H9 (cell line): ENCODE data around the gene SPTBN1. TPM values are rescaled to one million over a fixed set of nuclear protein-coding genes. Genes with fewer than 3 reads are reported as not detected.

ENCODE experiments used
- DNase-seq: peaks from one replicate; pipeline ENCODE4 v3.0.0-alpha.2; 2017
- H2AFZ ChIP-seq: one replicate; pipeline ENCODE4 v1.6.1; 2013; ENCODE audit warnings: mild to moderate bottlenecking, low read length, control low read depth, moderate library complexity
- H2AK5ac ChIP-seq: 2 replicates; pipeline ENCODE4 v1.6.1; 2013; ENCODE audit warnings: low read length, control low read depth, mixed read lengths; ENCODE audit not compliant: insufficient read length
- H2BK120ac ChIP-seq: one replicate; pipeline ENCODE4 v1.6.1; 2013; ENCODE audit warnings: low read depth, mild to moderate bottlenecking, low read length, control low read depth, inconsistent platforms; ENCODE audit not compliant: poor library complexity, severe bottlenecking
- H2BK12ac ChIP-seq: 2 replicates; pipeline ENCODE4 v1.6.1; 2013; ENCODE audit warnings: low read length, control low read depth, mixed read lengths, low read depth; ENCODE audit not compliant: insufficient read length
- H2BK15ac ChIP-seq: 2 replicates; pipeline ENCODE4 v1.6.1; 2013; ENCODE audit warnings: low read depth, low read length, control low read depth
- H2BK20ac ChIP-seq: one replicate; pipeline ENCODE4 v1.6.1; 2013; ENCODE audit warnings: low read depth, mild to moderate bottlenecking, low read length, control low read depth, inconsistent platforms; ENCODE audit not compliant: poor library complexity, severe bottlenecking
- H2BK5ac ChIP-seq: 2 replicates; pipeline ENCODE4 v1.6.1; 2013; ENCODE audit warnings: low read length, control low read depth, mixed read lengths; ENCODE audit not compliant: insufficient read length
- H3K14ac ChIP-seq: 2 replicates; pipeline ENCODE4 v1.6.1; 2013; ENCODE audit warnings: low read length, control low read depth; ENCODE audit not compliant: insufficient read depth
- H3K18ac ChIP-seq: 2 replicates; pipeline ENCODE4 v1.6.1; 2013; ENCODE audit warnings: low read depth, mild to moderate bottlenecking, mixed read lengths, low read length, control low read depth; ENCODE audit not compliant: insufficient read length
- H3K23ac ChIP-seq: 2 replicates; pipeline ENCODE4 v1.6.1; 2013; ENCODE audit warnings: low read length, control low read depth, mixed read lengths, low read depth; ENCODE audit not compliant: insufficient read length
- H3K23me2 ChIP-seq: 2 replicates; pipeline ENCODE4 v1.6.1; 2013; ENCODE audit warnings: low read depth, mild to moderate bottlenecking, mixed read lengths, low read length, control low read depth; ENCODE audit not compliant: insufficient read length, poor library complexity, severe bottlenecking
- H3K27ac ChIP-seq: 2 replicates; pipeline ENCODE4 v1.5.1; 2013; ENCODE audit warnings: low read length, control low read depth, mixed read lengths, low read depth; ENCODE audit not compliant: insufficient read length
- H3K27me3 ChIP-seq: 2 replicates; pipeline ENCODE4 v1.6.1; 2013; ENCODE audit warnings: low read length, control low read depth, inconsistent platforms; ENCODE audit not compliant: insufficient read depth
- H3K4ac ChIP-seq: 2 replicates; pipeline ENCODE4 v1.6.1; 2013; ENCODE audit warnings: low read depth, mild to moderate bottlenecking, control low read depth, inconsistent platforms, low read length, moderate library complexity
- H3K4me1 ChIP-seq: 2 replicates; pipeline ENCODE4 v1.6.1; 2013; ENCODE audit warnings: low read length, control low read depth, inconsistent platforms; ENCODE audit not compliant: insufficient read depth
- H3K4me2 ChIP-seq: 2 replicates; pipeline ENCODE4 v1.6.1; 2013; ENCODE audit warnings: low read length, control low read depth, mixed read lengths; ENCODE audit not compliant: insufficient read length, insufficient read depth
- H3K56ac ChIP-seq: 2 replicates; pipeline ENCODE4 v1.6.1; 2013; ENCODE audit warnings: low read depth, mild to moderate bottlenecking, mixed read lengths, low read length, control low read depth; ENCODE audit not compliant: insufficient read length
- H3K79me1 ChIP-seq: 2 replicates; pipeline ENCODE4 v1.6.1; 2013; ENCODE audit warnings: low read depth, mild to moderate bottlenecking, moderate library complexity, low read length, control low read depth, inconsistent platforms; ENCODE audit not compliant: insufficient read depth, poor library complexity, severe bottlenecking
- H3K79me2 ChIP-seq: 2 replicates; pipeline ENCODE4 v1.6.1; 2013; ENCODE audit warnings: low read length, control low read depth, inconsistent platforms; ENCODE audit not compliant: insufficient read depth
- H3K9ac ChIP-seq: 2 replicates; pipeline ENCODE4 v1.6.1; 2013; ENCODE audit warnings: low read length, control low read depth, mixed read lengths; ENCODE audit not compliant: insufficient read length; ENCODE audit errors: extremely low read depth
- H3K9me3 ChIP-seq: one replicate; pipeline ENCODE4 v1.6.1; 2013; ENCODE audit warnings: low read depth, low read length, inconsistent platforms; ENCODE audit not compliant: control insufficient read depth
- H3T11ph ChIP-seq: one replicate; pipeline ENCODE4 v1.6.1; 2013; ENCODE audit warnings: mild to moderate bottlenecking, low read length, control low read depth, inconsistent platforms
- H4K20me1 ChIP-seq: one replicate; pipeline ENCODE4 v1.6.1; 2013; ENCODE audit not compliant: control insufficient read depth, insufficient read length, insufficient read depth
- H4K5ac ChIP-seq: 2 replicates; pipeline ENCODE4 v1.6.1; 2013; ENCODE audit warnings: low read depth, mild to moderate bottlenecking, mixed read lengths, low read length, control low read depth; ENCODE audit not compliant: insufficient read length
- H4K8ac ChIP-seq: replicated peaks from 2 replicates; pipeline ENCODE4 v1.6.1; 2013; ENCODE audit warnings: low read length, control low read depth, mixed read lengths, low read depth; ENCODE audit not compliant: insufficient read length
- H4K91ac ChIP-seq: 2 replicates; pipeline ENCODE4 v1.6.1; 2013; ENCODE audit warnings: low read depth, mild to moderate bottlenecking, moderate library complexity, mixed read lengths, low read length, control low read depth; ENCODE audit not compliant: insufficient read length
- H3K27ac Mint-ChIP-seq, 3 experiments: 2 replicates in 2 of 3; 3 replicates in 1 of 3; pipeline ENCODE4 v1.8.0; 2020 to 2021; ENCODE audit warnings: mixed read lengths in 3 of 3, mild to moderate bottlenecking in 1 of 3, moderate library complexity in 1 of 3
- H3K27me3 Mint-ChIP-seq: 2 replicates; pipeline ENCODE4 v1.8.0; 2021; ENCODE audit warnings: low read depth, mild to moderate bottlenecking, moderate library complexity, mixed read lengths
- H3K36me3 Mint-ChIP-seq, 3 experiments: 2 replicates in 2 of 3; 3 replicates in 1 of 3; pipeline ENCODE4 v1.8.0; 2020 to 2021; ENCODE audit warnings: low read depth in 3 of 3, mixed read lengths in 3 of 3; ENCODE audit not compliant: insufficient read depth in 1 of 3
- H3K4me1 Mint-ChIP-seq, 2 experiments: 2 replicates each; pipeline ENCODE4 v1.8.0; 2020; ENCODE audit warnings: mixed read lengths in 2 of 2
- H3K4me3 Mint-ChIP-seq, 2 experiments: 2 replicates in 1 of 2; 3 replicates in 1 of 2; pipeline ENCODE4 v1.8.0; 2020 to 2021; ENCODE audit warnings: mild to moderate bottlenecking in 2 of 2, mixed read lengths in 2 of 2, moderate library complexity in 1 of 2
- H3K9me3 Mint-ChIP-seq, 2 experiments: 2 replicates in 1 of 2; 3 replicates in 1 of 2; pipeline ENCODE4 v1.8.0; 2020; ENCODE audit warnings: mild to moderate bottlenecking in 2 of 2, mixed read lengths in 2 of 2, moderate library complexity in 1 of 2
- WGBS: extraction: QIAGEN DNeasy Blood & Tissue Kit; methylation state at CpG from one replicate; pipeline ENCODE4 v1.1.7; 2013; ENCODE audit warnings: missing lambda C conversion rate, low lambda C conversion rate, mixed read lengths; ENCODE audit not compliant: insufficient read length; ENCODE audit errors: extremely low coverage; 5-methylcytosine and 5-hydroxymethylcytosine counted together
- total RNA-seq: library from RNA; stranded (reverse); gene quantifications from 2 replicates; pipeline ENCODE4 v1.2.1, GENCODE V29; 2021
- TF ChIP-seq, protein P1 (sequence below): fragments of 200-600 bp; sonication (generic); conservative IDR thresholded peaks from 3 replicates; pipeline ENCODE4 v1.8.0; 2021; ENCODE audit warnings: antibody characterized with exemption, mild to moderate bottlenecking

Gene SPTBN1
- total RNA-seq, 1 experiment from 2014 or later: 164 TPM

DNA sequence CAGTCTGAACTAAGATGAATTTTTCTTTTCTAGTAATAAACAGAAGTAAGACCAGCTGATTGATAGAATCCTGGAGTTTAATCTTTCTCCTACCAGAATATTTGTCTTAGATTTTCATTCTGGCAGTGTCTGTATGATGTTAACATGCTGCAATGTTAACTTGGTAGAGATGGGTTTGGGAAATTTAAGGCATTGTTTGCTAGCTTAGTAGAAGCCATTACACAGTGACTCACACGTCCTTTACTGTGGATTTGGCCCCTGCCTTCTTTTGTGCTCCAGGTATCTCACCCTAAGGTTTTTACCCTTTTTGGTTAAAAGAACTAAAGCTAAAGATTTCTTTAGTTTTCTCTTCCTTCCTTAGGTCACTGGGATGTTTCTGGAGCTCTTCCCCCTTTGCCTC lies 84.1 kb downstream of the SPTBN1 start:
- Histone ChIP-seq H3K23ac (no peak overlapping the region), H3K4me1 (no peaks in the 10 kb centered on the region), H2BK120ac (no peak overlapping the region), H3K9ac (no peak overlapping the region), H2AFZ (no peak overlapping the region), H3K56ac (no peak overlapping the region), H3K14ac (no peak overlapping the region), H3K27ac (no peak overlapping the region), H3K4me2 (no peak overlapping the region), H2BK15ac (no peak overlapping the region), H3K18ac (no peak overlapping the region), H3T11ph (no peak overlapping the region), H3K27me3 (no peaks in the 10 kb centered on the region), H2BK20ac (no peak overlapping the region), H3K4ac (no peak overlapping the region), H2AK5ac (no peak overlapping the region), H2BK5ac (no peak overlapping the region), H2BK12ac (no peak overlapping the region), H4K91ac (no peak overlapping the region), H3K9me3 (no peaks in the 10 kb centered on the region), H4K8ac (no peak overlapping the region), H3K23me2 (no peaks in the 10 kb centered on the region), H4K5ac (no peak overlapping the region), H4K20me1 (no peaks in the 10 kb centered on the region), H3K79me2 (no peaks in the 10 kb centered on the region), H3K79me1 (no peaks in the 10 kb centered on the region)
- Mint-ChIP-seq H3K27ac (no peak overlapping the region), H3K27me3 (no peaks in the 10 kb centered on the region), H3K4me1 (peaks cover 7 to 10% of the 10 kb centered on the region in 2 experiments), H3K4me3 (no peak overlapping the region), H3K36me3 (peaks cover 0 to 2% (median 0%) of the 10 kb centered on the region in 3 experiments; a peak in 1 of 7 replicates), H3K9me3 (no peaks in the 10 kb centered on the region)
- TF ChIP-seq, protein P1, sequence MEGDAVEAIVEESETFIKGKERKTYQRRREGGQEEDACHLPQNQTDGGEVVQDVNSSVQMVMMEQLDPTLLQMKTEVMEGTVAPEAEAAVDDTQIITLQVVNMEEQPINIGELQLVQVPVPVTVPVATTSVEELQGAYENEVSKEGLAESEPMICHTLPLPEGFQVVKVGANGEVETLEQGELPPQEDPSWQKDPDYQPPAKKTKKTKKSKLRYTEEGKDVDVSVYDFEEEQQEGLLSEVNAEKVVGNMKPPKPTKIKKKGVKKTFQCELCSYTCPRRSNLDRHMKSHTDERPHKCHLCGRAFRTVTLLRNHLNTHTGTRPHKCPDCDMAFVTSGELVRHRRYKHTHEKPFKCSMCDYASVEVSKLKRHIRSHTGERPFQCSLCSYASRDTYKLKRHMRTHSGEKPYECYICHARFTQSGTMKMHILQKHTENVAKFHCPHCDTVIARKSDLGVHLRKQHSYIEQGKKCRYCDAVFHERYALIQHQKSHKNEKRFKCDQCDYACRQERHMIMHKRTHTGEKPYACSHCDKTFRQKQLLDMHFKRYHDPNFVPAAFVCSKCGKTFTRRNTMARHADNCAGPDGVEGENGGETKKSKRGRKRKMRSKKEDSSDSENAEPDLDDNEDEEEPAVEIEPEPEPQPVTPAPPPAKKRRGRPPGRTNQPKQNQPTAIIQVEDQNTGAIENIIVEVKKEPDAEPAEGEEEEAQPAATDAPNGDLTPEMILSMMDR: no peak
- DNase-seq: no peak
- WGBS: no CpG with 5 or more reads among the region's 1 CpG
